ENCODE measurements around the gene CPT1B.

Gene CPT1B

DNA sequence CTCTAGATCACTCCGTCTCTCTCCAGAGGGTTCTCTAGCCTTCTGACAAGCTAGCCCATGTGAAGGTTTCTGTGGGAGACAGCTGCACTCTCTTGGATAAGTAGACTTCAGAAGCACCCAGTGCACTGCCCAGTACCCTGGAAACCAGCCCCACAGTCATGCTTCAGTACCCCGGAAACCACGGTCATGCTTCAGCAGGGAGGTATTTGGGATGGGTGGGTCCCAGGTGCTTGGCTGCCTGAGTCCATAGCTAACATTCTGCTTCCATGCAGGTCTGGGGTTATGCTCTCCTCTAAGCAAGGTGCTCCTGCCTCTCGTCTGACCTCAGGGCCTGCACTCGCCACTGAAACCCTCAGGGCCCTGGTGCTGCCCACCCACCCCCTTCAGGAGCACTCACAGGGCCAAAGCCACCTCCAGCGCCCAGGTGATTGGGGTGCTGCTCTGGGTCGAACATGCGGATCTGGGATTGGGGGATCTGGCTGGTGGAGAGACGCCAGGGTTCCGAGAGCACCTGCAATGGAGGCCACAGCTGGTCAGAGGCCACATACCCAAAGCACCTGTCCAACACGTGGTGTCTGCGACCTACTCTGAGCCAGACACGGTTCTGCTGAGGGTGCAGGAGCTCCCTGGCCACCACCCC lies 8.2 kb downstream of the CPT1B start:
- no peak for DNase-seq (ENCODE audit: low spot score)

GRCh38 chr22:50569041-50569459 lies 9.2 kb downstream of the CPT1B start:
- DNase-seq (ENCODE audit: low spot score) = no peak

DNA sequence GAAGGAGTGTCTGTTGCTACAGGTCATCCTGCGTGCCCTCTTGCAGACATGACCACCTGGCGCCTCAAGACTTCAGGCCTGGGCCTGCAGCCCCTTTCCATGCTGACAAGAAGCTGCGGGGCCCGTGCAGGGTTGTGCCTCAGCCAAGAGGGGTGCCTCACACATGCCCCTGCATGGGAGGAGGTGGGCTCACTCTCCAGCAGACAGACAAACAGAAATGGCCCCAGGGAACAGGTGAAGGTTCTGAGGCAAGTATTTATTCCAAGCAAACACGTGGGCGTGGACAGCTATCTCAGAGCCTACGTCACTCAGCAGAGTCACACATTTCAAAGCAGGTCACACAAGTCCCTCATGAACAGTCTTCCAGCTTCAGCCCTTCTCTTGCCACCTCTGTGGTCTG lies 9.6 kb downstream of the CPT1B start:
- DNase-seq (ENCODE audit: low spot score) = no peak

DNA sequence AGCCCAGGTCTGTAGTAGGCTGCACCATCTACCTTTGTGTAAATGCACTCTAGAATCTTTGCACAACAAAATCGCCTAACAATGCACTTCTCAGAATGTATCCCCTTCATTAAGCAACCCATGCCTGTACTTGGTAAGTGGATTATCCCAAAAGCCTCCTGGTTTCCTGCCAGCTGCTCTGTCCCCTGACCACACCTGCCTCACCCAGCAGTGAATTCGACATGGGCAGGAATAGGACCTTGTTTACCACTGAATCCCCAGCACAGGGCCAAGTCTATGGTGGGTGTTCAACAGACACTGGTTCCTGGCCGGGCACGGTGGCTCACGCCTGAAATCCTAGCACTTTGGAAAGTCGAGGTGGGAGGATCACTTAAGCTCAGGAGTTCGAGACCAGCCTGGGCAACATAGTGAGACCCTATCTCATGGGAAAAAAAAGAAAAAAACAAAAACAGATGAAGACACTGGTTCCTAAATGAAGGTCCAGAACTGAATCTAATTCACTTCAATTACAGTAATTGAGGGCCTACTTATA lies 10.4 kb downstream of the CPT1B start:
- no peak for DNase-seq (ENCODE audit: low spot score)

- DNase-seq (ENCODE audit: low spot score) = no peak
Observed at GRCh38 chr22:50564289-50564688, 13.9 kb downstream of the CPT1B start.

GRCh38 chr22:50563413-50564160 lies 14.6 kb downstream of the CPT1B start:
- DNase-seq (ENCODE audit: low spot score) = no peak

GRCh38 chr22:50562523-50563412 lies 15.5 kb downstream of the CPT1B start, which contains the start of gene SYCE3:
Gene SYCE3, minus strand, starts transcription at chr22:50562919. Its CDS starts 6,514 bp downstream, at chr22:50556405.
- DNase-seq (ENCODE audit: low spot score) = peak; percentile 98

DNA sequence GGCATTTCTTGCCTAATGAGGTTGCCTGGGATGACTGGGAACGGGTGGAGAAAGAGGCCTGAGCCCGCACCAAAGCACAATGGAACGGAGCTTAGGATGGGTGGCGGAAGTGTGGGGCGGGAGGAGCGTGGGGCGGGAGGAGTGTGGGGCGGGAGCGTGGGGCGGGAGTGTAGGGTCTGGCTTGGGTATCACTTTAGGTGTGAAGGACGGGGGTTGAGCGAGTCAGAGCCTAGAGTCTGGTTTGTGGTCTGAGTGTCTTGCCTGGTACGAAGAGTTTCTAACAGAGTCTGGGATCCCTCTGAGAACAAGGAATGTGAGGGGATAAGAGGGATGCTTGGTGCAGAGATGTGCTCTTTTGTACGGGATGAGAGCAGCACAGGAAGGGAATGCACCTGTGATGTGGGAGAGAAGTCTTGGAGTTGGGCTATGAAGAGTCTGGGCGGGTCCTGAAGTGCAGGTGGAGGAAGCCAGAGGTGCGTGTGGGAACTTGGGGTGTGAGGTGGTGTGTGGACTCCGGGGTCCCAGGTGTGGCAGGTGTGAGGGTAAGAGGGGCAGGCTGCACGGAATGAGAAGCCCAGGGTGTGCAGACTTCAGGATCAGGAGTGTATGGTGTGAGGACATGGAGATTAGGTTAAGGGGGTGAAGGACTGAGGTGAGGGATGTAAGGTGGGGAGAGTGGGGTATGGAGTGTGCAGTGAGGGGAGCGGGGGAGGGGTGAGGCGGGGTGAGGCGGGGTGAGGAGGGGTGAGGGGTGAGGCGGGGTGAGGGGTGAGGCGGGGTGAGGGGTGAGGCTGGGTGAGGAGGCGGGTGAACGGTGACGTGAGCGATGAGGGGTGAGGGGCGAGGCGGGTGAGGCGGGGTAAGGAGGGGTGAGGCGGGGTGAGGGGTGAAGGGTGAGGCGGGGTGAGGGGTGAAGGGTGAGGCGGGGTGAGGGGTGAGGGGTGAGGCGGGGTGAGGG lies 16.5 kb downstream of the CPT1B start:
- no peak for DNase-seq (ENCODE audit: low spot score)

DNA sequence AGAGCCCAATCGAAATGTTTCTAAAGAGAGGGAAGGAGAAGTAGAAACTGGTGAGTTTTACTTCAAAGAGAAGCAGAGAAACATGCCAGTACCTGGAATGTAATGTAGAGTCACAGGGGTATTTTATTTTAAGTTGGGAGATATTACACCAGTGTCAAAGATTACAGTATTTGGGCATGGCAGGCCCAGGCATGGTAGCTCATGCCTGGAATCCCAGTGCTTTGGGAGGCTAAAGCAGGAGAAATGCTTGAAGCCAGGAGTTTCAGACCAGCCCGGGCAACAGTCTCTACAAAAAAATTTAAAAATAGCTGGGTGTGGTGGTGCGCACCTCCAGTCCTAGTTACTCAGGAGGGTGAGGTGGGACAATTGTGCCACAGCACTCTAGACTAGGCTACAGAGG lies 18.2 kb downstream of the CPT1B start:
- DNase-seq (ENCODE audit: low spot score) = no peak

GRCh38 chr22:50556703-50557102 lies 21.5 kb downstream of the CPT1B start:
- no peak for DNase-seq (ENCODE audit: low spot score)

DNA sequence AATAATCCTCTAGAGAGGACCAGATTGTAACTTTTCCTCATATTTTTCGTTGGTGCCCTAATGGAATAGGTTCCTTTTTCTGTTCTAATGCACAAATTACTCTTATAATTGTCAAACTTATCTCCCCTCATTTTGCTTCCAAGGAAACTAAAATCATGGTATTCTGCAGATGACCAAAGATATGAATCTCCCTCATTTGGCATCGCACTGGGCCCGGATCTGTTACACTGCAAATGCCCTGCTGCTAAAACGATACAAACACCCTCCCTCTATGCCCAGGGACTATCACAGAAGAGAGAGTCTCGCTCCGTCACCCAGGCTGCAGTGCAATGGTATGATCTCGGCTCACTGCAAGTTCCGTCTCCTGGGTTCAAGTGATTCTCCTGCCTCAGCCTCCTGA lies 24.9 kb downstream of the CPT1B start:
- DNase-seq (ENCODE audit: low spot score) = no peak

DNA sequence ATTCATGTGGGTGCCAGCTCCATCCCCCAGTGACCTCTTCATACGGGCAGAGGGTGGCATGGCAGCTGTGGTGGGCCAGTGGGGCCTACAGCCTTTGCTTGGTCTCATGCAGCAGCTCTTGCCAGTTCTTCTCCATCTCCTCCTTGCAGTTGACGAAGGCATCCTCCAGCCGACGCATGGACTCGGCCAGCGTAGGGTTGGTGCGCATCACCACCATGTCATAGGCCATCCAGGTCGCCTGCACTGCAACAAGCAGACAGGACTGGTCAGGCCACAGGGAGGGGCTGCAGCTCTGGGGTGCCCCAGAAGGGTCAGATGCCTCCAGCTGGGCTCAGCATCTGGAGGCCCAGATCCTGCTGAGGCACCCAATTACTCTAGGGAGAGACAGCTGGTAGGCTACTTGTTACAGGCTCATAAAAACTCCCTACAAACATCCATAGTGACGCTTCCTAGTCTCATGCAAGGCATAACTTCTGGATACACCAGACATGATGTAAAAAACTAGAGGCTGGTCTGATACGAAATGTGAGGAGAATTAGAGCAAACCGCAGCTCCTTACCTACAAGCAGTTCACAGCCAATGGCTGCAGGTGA lies 27.0 kb downstream of the CPT1B start:
- no peak for DNase-seq (ENCODE audit: low spot score)

DNA sequence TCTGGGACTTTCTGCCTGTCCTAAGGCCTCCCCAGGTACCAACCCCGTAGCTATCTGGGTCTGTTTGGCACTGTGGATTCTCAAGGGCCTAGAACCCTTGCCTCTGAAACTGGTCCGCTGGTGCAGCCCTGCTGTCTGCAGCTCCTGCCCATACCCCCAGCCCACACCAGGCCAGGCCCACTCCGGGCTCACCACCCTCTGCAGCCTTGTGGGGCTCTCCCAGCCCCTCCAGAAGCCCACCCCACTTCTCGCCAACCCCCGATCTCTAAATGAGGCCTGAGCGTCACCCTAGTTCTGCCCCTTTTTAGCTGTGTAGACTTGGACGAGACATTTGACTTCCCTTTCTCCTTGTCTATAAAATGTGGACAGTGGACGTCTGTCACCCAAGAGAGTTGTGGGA lies 27.8 kb downstream of the CPT1B start:
- DNase-seq (ENCODE audit: low spot score) = no peak

- no peak for DNase-seq (ENCODE audit: low spot score)
Observed at GRCh38 chr22:50548921-50549790, 29.1 kb downstream of the CPT1B start.

DNA sequence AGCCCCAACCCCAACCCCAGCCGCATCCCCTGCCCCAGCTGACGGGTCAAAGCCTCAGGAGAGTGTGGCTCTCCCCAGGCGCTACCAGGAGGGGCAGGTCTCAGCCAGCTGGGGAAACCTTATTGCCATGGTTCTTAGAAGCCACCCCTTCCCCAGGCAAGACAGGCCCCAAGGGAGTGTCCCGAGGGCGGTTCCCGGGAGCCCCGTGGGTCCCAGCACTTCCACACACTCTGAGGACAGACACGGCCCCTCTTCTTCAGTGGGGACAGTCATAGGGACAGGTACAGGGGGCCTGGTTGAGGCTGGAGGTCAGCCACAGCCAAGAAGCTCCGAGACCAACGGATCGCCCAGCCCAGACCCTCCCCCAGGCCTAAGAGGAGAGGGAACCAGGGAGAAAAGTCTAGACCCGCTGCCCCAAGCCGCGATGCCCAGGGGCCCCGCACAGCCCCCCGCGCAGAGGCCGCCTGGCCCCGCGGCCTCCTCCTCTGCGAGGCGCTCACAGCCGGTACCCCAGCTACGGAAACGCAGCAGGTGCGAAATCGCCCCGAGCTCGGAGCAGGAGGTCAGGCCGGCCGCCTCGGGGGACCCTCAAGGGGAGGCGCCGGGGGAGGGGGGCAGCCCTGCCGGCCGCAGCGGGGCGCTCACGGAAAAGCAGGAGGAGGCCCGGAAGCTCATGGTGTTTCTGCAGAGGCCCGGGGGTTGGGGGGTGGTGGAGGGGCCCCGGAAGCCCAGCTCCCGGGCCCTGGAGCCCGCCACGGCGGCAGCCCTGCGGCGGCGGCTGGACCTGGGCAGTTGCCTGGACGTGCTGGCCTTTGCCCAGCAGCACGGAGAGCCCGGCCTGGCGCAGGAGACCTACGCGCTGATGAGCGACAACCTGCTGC lies 29.9 kb downstream of the CPT1B start:
- DNase-seq (ENCODE audit: low spot score) = no peak

DNA sequence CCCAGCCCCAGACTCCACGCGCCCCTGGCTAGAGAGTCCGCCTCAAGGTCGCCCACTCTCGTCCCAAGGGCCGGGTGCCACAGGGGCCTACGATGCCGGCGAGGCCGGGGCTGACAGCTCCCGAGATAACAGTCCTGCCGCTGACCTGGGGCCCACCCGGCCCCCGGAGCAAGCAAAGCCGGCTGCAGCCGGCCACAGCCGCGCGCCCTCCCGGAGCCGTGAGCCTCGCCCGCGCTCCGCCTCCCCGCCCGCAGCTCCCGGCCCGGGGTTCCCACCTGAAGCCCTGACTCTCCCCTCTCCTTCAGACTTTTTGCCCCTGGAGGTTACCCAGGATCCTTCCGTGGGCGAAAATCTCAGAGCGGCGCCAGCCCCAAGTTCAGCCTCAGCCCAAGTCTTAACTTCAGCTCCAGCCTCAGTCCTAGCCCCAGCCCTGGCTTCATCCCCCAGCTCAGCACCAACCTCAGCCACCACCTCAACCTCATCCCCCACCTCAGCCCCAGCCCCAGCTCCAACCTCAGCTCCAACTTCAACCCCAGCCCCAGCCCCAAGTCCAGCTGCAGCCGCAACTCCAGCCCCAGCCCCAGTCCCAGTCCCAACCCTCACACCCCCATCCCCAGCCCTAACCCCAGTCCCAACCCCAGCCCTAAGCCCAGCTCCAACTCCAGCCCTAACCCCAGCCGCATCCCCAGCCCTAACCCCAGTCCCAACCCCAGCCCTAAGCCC lies 30.8 kb downstream of the CPT1B start:
- no peak for DNase-seq (ENCODE audit: low spot score)

DNA sequence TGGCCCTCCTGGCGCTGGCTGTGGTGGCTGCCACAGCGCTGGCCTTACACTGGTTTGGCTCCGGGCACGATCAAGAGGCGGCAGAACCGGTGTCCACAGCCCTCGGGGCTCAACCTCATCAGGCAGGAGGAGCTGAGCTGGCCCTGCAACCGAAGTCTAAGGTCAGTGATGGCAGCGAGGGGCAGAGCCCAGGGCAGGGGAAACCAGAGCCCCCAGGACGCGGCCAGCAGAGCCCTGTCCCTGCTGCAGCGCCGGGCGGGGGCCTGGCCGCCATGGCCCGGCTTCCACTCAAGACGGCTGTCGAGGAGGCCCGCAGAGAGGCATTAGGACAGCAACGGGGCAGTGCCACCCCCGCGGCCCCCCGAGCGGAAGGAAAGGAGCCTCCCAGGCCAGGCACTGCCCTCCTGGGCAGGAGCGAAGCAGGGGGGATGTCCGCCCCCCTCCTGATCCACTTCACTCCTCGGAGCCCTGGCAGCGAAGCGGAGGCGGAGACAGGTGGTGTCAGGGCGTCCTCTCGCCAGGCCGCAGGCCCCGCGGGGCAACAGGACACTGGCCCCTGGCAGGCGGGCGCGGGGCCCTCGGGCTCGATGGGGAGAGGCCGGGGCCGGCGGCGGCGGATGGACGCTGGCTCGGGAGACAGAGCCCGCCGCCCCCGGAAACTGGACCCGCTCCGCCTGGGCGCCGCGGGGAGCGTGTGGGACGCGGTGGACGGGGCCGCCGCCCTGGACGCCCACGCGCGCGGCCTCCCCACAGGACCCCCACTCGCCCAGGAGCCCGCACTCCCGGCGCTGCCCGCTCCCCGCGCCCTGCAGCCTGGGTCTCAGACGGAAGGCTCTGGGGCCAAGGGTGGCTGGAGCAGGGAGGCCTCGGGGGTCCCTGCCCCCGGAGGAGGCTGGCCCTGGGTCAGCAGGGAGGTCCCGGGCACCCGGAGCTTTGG lies 31.6 kb downstream of the CPT1B start:
- DNase-seq (ENCODE audit: low spot score) = no peak

Measured in HuH-7 (cell line).